Right atrium auricular region (tissue), 2 donors: ENCODE results near the gene PIWIL4. TPM values are rescaled to one million over a fixed set of nuclear protein-coding genes. Genes with fewer than 3 reads are reported as not detected.
A peak's percentile ranks its signal among the peaks of the same experiment; 100 is the strongest.

ENCODE experiments used
- DNase-seq: peaks from one replicate; pipeline ENCODE4 v3.0.0-alpha.2; 2019; ENCODE audit warnings: low spot score
- H3K27ac ChIP-seq, 2 donors: fragments of 200-600 bp; sonication (generic); 1 replicate in 1 of 2; 2 replicates in 1 of 2; pipeline ENCODE4 v1.5.1; 2016 to 2019
- H3K27me3 ChIP-seq, 2 donors: fragments of 200-600 bp; sonication (generic); one replicate each; pipeline versions ENCODE4 v1.5.1 to v1.6.0; 2017 to 2019
- H3K36me3 ChIP-seq: fragments of 200-600 bp; sonication (generic); one replicate; pipeline ENCODE4 v1.5.1; 2016
- H3K4me1 ChIP-seq, 2 donors: fragments of 200-600 bp; sonication (generic); one replicate each; pipeline versions ENCODE4 v1.5.1 to v1.6.0; 2017 to 2019
- H3K4me3 ChIP-seq, 2 donors: fragments of 200-600 bp; sonication (generic); 1 replicate in 1 of 2; 2 replicates in 1 of 2; pipeline ENCODE4 v1.5.1; 2017 to 2019; ENCODE audit warnings: mild to moderate bottlenecking in 1 of 2, moderate library complexity in 1 of 2
- H3K9me3 ChIP-seq, 2 donors: fragments of 200-600 bp; sonication (generic); one replicate each; pipeline ENCODE4 v1.5.1; 2019
- CTCF ChIP-seq, 2 donors: fragments of 200-600 bp; sonication (generic); IDR thresholded peaks; one replicate each; pipeline ENCODE4 v1.5.1; 2019; ENCODE audit warnings: antibody characterized with exemption in 2 of 2
- total RNA-seq, 2 donors: library from RNA; depleted of rRNA; stranded (reverse); fragments of >200 nt; gene quantifications; one replicate each; pipeline ENCODE4 v1.1.0, GENCODE V29; 2016

Gene PIWIL4
- total RNA-seq, 2 donors from 2014 or later, result 1.8 to 3.2 TPM

DNA sequence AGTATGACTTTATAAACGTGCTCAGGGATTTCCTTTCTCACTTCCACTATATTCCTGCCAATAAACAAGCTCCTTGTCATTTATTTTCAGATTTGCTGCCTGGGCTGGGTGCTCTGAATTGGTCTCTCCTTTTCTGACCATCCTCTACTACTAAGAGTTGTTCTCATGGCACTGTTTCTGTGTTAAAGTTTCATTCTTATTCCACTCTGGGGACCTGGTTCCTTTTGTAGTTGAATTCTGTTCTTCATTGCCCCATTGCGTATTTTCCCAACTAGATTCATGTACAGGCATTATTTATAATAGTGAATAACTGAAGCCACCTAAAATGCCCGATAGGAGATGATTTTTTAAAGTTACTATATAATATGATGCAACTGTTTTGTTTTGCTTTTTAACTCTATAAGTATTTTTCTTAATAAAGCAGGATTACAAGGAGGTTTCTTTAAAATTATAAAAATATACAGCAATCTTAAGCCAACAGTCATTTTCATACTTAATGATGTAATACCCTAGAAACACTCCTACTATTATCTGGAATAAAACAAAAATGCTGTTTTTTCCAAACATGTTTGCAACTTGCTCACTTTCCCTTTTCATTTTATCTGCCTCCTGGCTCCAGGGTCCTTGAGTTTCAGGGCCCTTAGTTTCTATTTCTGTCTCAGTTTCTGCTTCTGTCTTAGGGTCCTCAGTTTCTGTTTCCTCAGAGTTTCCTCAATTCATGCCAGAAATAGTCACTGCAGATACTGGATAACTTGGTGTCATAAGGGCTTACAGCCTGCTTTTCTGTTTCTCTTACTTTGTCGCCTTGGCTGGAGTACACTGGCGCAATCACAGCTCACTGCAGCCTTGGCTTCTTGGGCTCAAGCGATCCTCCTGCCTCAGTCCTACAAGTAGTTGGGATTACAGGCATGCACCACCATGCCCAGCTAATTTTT is 33.2 kb upstream of the PIWIL4 start:
- peak; percentile 77 for DNase-seq
- Histone ChIP-seq H3K27me3 (no peaks in the 10 kb centered on the region), H3K27ac (peak overlapping the region; percentile 47 to 76), H3K36me3 (no peaks in the 10 kb centered on the region), H3K4me1 (peaks cover 0 to 7% of the 10 kb centered on the region in 2 donors), H3K4me3 (no peak overlapping the region), H3K9me3 (no peaks in the 10 kb centered on the region)
- no peak for TF ChIP-seq CTCF (IDR thresholded peaks at IDR 0.05)

DNA sequence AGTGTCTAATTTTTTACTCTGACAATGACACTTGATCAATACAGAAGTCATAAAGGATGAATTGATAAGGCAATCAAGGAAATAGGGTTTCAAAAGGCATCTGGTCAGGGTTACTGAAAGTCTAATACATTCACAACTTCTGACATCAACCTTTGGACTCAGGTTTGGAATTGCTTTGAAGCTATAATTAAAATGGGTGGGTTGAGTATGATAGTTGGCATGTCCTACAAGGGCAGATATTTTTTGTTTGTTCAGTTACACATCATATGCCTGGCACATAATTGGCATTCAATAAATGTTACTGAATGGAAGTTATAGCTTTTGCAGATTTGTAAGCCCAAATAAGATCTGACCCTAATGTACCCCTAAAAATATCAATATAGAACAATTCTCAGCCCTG is 30.8 kb upstream of the PIWIL4 start:
- H3K4me1 ChIP-seq, result peaks cover 0 to 7% of the 10 kb centered on the region in 2 donors
- no peaks in the 10 kb centered on the region for H3K36me3 ChIP-seq
- H3K9me3 ChIP-seq, result no peaks in the 10 kb centered on the region
- no peak for DNase-seq
- TF ChIP-seq CTCF (IDR thresholded peaks at IDR 0.05), result no peak
- H3K27ac ChIP-seq, result peak overlapping the region in 1 of 2 donors; percentile 19
- H3K4me3 ChIP-seq, result no peak overlapping the region
- no peaks in the 10 kb centered on the region for H3K27me3 ChIP-seq

- Histone ChIP-seq H3K9me3 (no peaks in the 10 kb centered on the region), H3K4me1 (peaks cover 0 to 7% of the 10 kb centered on the region in 2 donors), H3K4me3 (no peak overlapping the region), H3K36me3 (no peaks in the 10 kb centered on the region), H3K27me3 (no peaks in the 10 kb centered on the region), H3K27ac (peak overlapping the region in 1 of 2 donors; percentile 19)
- no peak for DNase-seq
- TF ChIP-seq CTCF (IDR thresholded peaks at IDR 0.05), result no peak
Observed at GRCh38 chr11:94537031-94537600, 30.1 kb upstream of the PIWIL4 start.

GRCh38 chr11:94539420-94539819 is 27.7 kb upstream of the PIWIL4 start:
- H3K27ac ChIP-seq, result no peak overlapping the region

More at GRCh38 chr11:94539420-94539819, 27.7 kb upstream of the PIWIL4 start:
- H3K27me3 ChIP-seq, result no peaks in the 10 kb centered on the region
- DNase-seq, result no peak
- H3K9me3 ChIP-seq, result no peaks in the 10 kb centered on the region
- no peaks in the 10 kb centered on the region for H3K36me3 ChIP-seq
- TF ChIP-seq CTCF (IDR thresholded peaks at IDR 0.05), result no peak
- H3K4me1 ChIP-seq, result peaks cover 0 to 9% of the 10 kb centered on the region in 2 donors
- no peak overlapping the region for H3K4me3 ChIP-seq
